HL-60 (cell line): Measurements from ENCODE around the gene EMX2.

Source experiments
- DNase-seq, 2 experiments: peaks; one replicate each; pipeline ENCODE4 v3.0.0-alpha.2; 2010 to 2020; ENCODE audit warnings: low read depth in 1 of 2, low spot score in 1 of 2
- H3K27ac ChIP-seq: fragments of 250-450 bp; sonication (Bioruptor Pico); replicated peaks from 2 replicates; pipeline ENCODE4 v1.5.1; 2020; ENCODE audit warnings: mild to moderate bottlenecking, moderate library complexity
- H3K27me3 ChIP-seq: fragments of 250-450 bp; sonication (Bioruptor Pico); 2 replicates; pipeline ENCODE4 v1.5.1; 2021; ENCODE audit warnings: mild to moderate bottlenecking, moderate library complexity; ENCODE audit not compliant: insufficient read depth, poor library complexity, severe bottlenecking
- H3K4me3 ChIP-seq: replicated peaks from 2 replicates; pipeline ENCODE4 v1.5.1; 2011; ENCODE audit warnings: mild to moderate bottlenecking, control low read depth, low read length; ENCODE audit not compliant: insufficient read depth
- GABPA ChIP-seq: IDR thresholded peaks from 2 replicates; pipeline ENCODE4 v1.6.1; 2012; ENCODE audit warnings: low read depth
- POLR2AphosphoS5 ChIP-seq: IDR thresholded peaks from 2 replicates; pipeline ENCODE4 v1.6.1; 2012; ENCODE audit warnings: low read depth
- SPI1 ChIP-seq: IDR thresholded peaks from 2 replicates; pipeline ENCODE4 v1.6.1; 2012; ENCODE audit warnings: low read depth, mild to moderate bottlenecking, borderline replicate concordance
- TF ChIP-seq, protein P1 (sequence below): IDR thresholded peaks from one replicate; pipeline ENCODE4 v1.5.1; 2011; ENCODE audit warnings: low read length, control low read depth, inconsistent platforms; ENCODE audit not compliant: insufficient read depth
- TF ChIP-seq, protein P2 (sequence below): IDR thresholded peaks from 2 replicates; pipeline ENCODE4 v1.6.1; 2012; ENCODE audit warnings: low read depth; ENCODE audit not compliant: insufficient replicate concordance

Gene EMX2

DNA sequence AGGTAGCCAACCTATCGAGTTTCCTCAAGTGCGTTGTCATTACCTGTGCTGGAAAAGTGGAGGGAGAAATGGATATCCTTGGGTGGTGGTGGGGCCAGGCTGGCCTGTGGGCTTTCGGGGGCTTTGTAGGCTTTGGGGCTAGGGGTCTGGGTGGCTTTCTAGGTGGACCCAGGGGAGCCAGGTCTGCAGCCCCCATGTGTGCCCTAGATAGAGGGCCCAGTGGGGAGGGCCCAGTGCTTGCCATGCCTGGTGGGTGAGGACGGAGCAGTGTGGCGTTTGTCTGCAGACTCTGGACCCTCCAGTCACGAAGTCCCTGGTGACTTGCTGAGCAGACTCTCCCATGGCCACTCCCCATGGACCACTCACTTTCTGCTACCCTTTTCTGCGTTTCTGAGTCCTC, 19.7 kb downstream of the EMX2 start:
- Histone ChIP-seq H3K27me3 (no peaks in the 10 kb centered on the region), H3K4me3 (no peak overlapping the region), H3K27ac (no peak overlapping the region)
- TF ChIP-seq, protein P1, sequence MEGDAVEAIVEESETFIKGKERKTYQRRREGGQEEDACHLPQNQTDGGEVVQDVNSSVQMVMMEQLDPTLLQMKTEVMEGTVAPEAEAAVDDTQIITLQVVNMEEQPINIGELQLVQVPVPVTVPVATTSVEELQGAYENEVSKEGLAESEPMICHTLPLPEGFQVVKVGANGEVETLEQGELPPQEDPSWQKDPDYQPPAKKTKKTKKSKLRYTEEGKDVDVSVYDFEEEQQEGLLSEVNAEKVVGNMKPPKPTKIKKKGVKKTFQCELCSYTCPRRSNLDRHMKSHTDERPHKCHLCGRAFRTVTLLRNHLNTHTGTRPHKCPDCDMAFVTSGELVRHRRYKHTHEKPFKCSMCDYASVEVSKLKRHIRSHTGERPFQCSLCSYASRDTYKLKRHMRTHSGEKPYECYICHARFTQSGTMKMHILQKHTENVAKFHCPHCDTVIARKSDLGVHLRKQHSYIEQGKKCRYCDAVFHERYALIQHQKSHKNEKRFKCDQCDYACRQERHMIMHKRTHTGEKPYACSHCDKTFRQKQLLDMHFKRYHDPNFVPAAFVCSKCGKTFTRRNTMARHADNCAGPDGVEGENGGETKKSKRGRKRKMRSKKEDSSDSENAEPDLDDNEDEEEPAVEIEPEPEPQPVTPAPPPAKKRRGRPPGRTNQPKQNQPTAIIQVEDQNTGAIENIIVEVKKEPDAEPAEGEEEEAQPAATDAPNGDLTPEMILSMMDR, result no peak
- no peak for TF ChIP-seq POLR2AphosphoS5
- TF ChIP-seq SPI1, result no peak
- no peak for TF ChIP-seq GABPA
- TF ChIP-seq, protein P2, sequence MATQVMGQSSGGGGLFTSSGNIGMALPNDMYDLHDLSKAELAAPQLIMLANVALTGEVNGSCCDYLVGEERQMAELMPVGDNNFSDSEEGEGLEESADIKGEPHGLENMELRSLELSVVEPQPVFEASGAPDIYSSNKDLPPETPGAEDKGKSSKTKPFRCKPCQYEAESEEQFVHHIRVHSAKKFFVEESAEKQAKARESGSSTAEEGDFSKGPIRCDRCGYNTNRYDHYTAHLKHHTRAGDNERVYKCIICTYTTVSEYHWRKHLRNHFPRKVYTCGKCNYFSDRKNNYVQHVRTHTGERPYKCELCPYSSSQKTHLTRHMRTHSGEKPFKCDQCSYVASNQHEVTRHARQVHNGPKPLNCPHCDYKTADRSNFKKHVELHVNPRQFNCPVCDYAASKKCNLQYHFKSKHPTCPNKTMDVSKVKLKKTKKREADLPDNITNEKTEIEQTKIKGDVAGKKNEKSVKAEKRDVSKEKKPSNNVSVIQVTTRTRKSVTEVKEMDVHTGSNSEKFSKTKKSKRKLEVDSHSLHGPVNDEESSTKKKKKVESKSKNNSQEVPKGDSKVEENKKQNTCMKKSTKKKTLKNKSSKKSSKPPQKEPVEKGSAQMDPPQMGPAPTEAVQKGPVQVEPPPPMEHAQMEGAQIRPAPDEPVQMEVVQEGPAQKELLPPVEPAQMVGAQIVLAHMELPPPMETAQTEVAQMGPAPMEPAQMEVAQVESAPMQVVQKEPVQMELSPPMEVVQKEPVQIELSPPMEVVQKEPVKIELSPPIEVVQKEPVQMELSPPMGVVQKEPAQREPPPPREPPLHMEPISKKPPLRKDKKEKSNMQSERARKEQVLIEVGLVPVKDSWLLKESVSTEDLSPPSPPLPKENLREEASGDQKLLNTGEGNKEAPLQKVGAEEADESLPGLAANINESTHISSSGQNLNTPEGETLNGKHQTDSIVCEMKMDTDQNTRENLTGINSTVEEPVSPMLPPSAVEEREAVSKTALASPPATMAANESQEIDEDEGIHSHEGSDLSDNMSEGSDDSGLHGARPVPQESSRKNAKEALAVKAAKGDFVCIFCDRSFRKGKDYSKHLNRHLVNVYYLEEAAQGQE, result no peak
- DNase-seq, result no peak

DNA sequence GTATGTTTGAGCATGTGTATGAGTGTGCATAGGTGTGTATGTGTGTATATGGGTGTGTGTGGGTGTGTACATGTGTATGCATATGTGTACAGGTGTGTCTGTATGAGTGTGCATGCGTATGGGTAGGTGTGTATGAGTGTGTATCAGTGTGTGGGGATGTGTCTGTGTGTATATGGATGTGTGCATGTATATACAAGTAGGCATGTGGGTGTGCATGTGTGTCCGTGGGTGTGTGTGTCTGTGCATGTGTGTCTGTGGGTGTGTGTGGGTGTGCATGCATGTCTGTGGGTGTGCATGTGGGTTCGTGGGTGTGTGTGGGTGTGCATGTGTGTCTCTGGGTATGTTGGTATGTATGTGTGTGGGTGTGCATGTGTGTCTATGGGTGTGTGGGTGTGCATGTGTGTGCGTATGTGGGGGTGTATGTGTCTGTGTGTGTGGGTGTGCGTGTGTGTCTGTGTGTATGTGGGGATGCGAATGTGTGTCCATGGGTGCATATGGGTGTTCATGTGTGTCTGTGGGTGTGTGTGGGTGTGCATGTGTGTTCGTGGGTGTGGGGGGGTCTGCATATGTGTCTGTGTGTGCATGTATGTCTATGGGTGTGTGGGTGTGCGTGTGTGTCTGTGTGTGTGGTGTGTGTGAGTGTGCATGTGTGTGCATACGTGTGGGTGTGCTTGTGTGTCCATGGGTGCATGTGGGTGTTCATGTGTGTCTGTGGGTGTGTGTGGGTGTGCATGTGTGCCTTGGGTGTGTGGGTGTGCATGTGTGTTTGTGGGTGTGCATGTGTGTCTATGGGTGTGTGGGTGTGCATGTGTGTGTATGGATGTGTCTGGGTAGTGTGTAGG, 20.6 kb downstream of the EMX2 start:
- TF ChIP-seq SPI1 (no peak), POLR2AphosphoS5 (no peak), GABPA (no peak)
- TF ChIP-seq, protein P2, result no peak
- TF ChIP-seq, protein P1, result no peak
- H3K27me3 ChIP-seq, result no peaks in the 10 kb centered on the region
- DNase-seq, result no peak
- H3K27ac ChIP-seq, result no peak overlapping the region
- no peak overlapping the region for H3K4me3 ChIP-seq

DNA sequence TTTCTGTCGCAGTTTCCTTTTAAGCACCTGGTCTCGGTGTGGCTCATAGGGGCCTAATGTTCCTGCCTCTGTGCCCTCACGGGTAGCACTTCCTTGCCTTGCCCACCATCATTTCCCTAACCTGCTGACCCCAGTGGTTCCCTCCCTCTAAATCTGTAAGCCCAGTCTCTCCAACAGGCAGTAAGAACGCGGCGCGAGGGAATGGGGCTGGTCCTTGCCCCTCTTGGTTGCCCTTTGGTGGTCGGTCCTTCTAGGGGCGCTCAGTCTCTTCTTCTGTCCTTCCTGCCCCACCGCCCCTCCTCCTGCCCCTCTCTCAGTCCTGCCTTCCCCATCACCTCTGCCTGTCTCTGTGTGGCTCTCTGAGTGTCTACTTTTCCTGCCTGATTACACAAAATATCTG, 21.2 kb downstream of the EMX2 start:
- Histone ChIP-seq H3K27ac (no peak overlapping the region), H3K4me3 (no peak overlapping the region), H3K27me3 (no peaks in the 10 kb centered on the region)
- TF ChIP-seq GABPA (no peak), SPI1 (no peak), POLR2AphosphoS5 (no peak)
- TF ChIP-seq, protein P1, result no peak
- TF ChIP-seq, protein P2, result no peak
- DNase-seq, result no peak
